Stimulated activated CD4-positive, alpha-beta T cell treated with anti-CD3 and anti-CD28 coated beads, Interleukin-15, amount 100 ng/mL, for 48 hours (primary cell): ENCODE measurements around the gene APOC1.
"Not testable (repeated sequence)": the region's sequence is repeated elsewhere in the genome, so short reads cannot be mapped to it uniquely, and the experiment has no call there.

Experiments used
- DNase-seq, 2 donors: peaks; one replicate each; pipeline ENCODE4 v3.0.0-alpha.2; 2020; ENCODE audit warnings: low read depth in 2 of 2

APOC1 gene

DNA sequence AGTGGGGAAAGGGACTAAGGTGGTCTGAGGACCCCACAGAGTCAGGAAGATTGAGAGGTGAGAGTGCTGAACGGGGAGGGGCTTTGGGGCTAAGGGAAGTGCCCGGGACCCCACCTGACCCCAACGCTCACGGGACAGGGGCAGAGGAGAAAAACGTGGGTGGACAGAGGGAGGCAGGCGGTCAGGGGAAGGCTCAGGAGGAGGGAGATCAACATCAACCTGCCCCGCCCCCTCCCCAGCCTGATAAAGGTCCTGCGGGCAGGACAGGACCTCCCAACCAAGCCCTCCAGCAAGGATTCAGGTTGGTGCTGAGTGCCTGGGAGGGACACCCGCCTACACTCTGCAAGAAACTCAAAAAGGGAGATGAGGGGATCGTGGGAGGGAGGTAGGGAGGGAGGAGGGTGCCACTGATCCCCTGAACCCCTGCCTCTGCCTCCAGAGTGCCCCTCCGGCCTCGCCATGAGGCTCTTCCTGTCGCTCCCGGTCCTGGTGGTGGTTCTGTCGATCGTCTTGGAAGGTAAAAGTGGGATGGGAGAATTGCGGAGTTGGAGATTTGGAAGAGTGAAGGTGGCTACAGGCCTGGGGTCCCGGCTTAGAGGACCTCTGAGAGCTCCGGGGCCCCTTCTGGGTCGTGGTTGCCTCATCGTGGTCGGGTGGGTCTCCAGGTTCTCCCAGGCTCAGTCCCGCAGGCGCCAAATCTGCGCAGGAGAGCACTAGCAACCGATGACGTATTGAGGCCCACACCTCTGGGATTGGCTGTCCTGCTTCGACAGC lies at the start of gene APOC1:
APOC1 (plus strand) TSS at position 176 of the 774 bp plus-strand sequence; CDS start at position 460, 284 bp downstream.
- peak; percentile 68 to 75 for DNase-seq

- DNase-seq: no peak
These were observed 49.1 kb upstream of the APOC1 start for GRCh38 chr19:44865196-44865767.

- DNase-seq: no peak
These were observed 47.7 kb upstream of the APOC1 start for GRCh38 chr19:44866664-44867063.

- no peak for DNase-seq
These were observed 46.8 kb upstream of the APOC1 start for GRCh38 chr19:44867578-44867977.

GRCh38 chr19:44869733-44870470 lies 44.5 kb upstream of the APOC1 start:
- no peak for DNase-seq

- no peak for DNase-seq
These were observed 42.6 kb upstream of the APOC1 start for GRCh38 chr19:44871809-44872208.

GRCh38 chr19:44872661-44873060 lies 41.7 kb upstream of the APOC1 start:
- no peak for DNase-seq

GRCh38 chr19:44874317-44874716 lies 40.1 kb upstream of the APOC1 start:
- no peak for DNase-seq

DNA sequence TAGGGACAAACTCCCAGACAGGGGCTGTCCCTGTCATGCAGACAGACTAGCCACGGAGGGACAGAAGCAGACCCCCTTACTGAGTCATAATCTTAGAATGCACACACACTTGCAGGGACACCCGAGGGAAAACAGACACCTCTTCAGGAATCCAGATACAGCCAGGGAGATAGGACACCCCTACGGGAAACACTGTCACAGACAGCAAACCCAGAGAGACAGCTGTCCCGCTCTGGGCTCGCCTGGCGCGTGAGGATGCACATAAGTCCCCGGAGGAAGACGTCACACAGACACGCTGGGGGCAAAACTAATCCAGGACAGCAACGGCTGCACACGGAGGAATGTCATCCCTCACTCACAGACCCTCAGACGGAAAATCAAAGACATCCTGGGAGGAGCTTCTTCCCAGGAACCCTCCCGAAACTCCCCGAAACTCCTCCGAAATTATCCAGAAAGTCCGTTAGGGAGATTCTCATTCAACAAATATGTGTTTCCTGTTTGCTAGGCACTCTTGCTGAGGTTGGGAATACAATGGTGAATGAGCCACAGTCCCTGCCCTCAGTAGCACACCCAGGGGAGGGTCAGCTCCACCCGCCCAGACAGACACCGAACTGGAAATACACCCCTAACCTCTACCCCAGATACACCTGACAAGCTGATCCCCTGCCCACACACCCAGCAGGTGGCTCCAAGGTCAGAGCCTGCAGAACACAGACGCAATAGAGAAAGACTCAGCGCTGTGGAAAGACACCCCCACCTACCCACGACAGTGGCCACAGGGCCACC lies 38.5 kb upstream of the APOC1 start:
- no peak for DNase-seq

- no peak for DNase-seq
These were observed 37.4 kb upstream of the APOC1 start for GRCh38 chr19:44876930-44877535.

DNA sequence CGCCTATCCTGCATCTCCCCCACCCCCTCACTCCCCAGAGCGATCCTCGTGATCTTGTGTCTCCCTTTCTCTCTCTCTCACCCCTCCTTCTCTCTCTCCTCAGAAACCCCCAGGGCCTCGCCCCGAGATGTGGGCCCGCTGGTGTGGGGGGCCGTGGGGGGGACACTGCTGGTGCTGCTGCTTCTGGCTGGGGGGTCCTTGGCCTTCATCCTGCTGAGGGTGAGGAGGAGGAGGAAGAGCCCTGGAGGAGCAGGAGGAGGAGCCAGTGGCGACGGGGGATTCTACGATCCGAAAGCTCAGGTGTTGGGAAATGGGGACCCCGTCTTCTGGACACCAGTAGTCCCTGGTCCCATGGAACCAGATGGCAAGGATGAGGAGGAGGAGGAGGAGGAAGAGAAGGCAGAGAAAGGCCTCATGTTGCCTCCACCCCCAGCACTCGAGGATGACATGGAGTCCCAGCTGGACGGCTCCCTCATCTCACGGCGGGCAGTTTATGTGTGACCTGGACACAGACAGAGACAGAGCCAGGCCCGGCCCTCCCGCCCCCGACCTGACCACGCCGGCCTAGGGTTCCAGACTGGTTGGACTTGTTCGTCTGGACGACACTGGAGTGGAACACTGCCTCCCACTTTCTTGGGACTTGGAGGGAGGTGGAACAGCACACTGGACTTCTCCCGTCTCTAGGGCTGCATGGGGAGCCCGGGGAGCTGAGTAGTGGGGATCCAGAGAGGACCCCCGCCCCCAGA lies 36.1 kb upstream of the APOC1 start:
- no peak for DNase-seq

DNA sequence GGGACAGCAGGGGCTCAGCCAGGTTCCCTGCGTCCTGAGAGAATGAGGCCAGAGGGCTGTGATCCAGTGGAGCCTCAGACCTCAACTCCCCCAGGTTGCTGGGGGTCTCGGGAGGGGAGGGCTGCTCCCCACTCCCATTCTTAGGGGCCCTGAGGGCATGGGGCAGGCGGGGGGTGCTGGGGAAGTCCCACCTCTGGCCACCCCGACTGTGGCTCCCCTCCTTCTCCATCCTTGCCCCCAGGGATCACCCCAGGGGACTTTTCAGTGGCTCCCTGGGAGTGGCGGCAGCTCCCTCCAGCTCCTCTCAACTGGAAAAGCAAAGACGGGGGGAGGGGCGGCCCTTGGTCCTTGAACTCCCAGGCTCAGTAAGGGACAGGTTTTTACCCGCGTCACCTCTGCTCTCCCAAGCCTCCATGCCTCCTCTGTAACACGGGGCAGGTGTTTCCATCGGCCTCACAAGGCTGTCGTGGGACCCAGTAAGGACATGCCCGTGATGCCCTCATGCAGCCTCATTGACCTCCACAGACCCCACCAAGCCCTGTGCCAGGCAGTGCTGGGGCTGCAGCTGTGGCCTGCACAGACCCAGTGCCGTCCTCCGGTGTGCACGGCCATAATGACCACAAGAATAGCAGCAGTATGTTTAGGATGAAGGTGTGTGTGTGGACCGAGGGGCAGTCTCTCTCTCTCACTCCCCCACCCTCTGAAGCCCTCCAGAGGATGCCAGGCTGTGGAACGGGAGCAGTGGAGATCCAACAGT lies 34.9 kb upstream of the APOC1 start:
- DNase-seq: no peak

DNA sequence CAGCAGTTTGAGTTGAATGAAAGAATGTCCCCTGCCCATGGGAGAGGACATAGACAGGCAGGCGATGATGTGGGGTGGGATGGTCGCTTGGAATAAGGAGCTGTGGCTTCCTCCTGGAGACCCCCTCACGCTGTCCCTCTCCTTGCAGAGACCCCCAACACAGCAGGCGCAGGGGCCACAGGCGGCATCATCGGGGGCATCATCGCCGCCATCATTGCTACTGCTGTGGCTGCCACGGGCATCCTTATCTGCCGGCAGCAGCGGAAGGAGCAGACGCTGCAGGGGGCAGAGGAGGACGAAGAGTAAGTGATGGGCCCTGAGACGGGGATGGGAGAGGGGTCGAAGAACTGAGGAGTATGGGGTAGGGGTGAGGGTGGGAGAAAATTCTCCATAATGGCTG lies 32.3 kb upstream of the APOC1 start:
- no peak for DNase-seq

DNA sequence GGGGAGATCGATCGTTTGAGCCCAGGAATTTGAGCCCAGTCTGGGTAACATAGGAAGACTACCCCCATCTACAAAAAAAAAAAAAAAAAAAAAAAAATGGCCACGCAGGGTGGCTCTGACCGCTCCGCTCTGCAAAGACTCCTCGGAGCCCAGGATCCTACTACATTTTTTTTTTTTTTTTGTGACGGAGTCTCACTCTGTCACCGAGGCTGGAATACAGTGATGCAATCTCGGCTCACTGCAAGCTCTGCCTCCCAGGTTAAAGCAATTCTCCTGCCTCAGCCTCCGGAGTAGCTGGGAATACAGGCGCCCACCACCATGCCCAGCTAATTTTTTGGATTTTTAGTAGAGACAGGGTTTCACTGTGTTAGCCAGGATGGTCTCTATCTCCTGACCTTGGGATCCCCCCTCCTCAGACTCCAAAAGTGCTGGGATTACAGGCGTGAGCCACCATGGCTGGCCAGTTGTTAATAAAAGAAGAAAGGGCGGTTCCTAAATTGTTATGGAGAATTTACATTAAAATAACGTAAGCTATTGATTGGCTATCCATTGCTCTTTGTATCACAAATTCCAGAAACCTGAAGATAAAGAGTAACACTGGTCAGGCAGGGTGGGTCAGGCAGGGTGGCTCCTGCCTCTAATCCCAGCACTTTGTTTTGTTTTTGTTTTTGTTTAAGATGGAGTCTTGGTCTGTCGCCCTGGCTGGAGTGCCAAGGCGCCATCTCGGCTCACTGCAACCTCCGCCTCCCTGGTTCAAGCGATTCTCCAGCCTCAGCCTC lies 31.6 kb upstream of the APOC1 start:
- not testable (repeated sequence) for DNase-seq

- no peak for DNase-seq
These were observed 30.5 kb upstream of the APOC1 start for GRCh38 chr19:44883922-44884321.

GRCh38 chr19:44884566-44884965 lies 29.8 kb upstream of the APOC1 start:
- DNase-seq: no peak

- DNase-seq: no peak
These were observed 28.3 kb upstream of the APOC1 start for GRCh38 chr19:44886141-44886540.

DNA sequence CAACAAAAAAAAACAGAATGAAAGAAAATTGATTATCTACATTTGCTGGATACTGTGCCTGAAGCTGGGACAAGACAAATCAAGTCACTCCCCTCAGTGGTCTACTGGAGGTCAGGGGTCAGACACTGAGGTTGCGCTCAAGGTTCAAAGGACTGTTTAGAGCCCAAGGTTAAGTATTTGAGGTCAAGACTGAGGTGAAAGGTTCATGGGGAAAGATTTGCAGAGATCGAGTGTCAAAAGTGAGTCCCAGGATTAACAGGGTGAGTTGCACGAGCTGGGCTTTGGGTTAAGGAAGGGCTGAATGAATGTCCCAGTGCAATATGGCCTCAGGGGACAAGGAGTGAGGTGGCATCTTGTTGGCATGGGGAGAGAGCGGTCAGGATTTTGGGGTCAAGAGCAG lies 26.8 kb upstream of the APOC1 start:
- DNase-seq: no peak

GRCh38 chr19:44888335-44888734 lies 26.1 kb upstream of the APOC1 start:
- not testable (repeated sequence) for DNase-seq
